Esophagus squamous epithelium (tissue), 4 donors: ENCODE data around the gene TMEM131.

ENCODE experiments used
- CTCF ChIP-seq, 6 experiments: fragments of 450-650 bp in 4 of 6; fragments of 200-600 bp in 2 of 6; sonication (generic) in 2 of 6; IDR thresholded peaks; one replicate each; pipeline ENCODE4 v1.5.1; 2016 to 2019; ENCODE audit warnings: antibody characterized with exemption in 6 of 6, mild to moderate bottlenecking in 4 of 6, moderate library complexity in 4 of 6
- POLR2A ChIP-seq, 4 donors: fragments of 450-650 bp; IDR thresholded peaks; one replicate each; pipeline ENCODE4 v1.6.1; 2017; ENCODE audit warnings: antibody characterized with exemption in 4 of 4, mild to moderate bottlenecking in 4 of 4, moderate library complexity in 3 of 4

DNA sequence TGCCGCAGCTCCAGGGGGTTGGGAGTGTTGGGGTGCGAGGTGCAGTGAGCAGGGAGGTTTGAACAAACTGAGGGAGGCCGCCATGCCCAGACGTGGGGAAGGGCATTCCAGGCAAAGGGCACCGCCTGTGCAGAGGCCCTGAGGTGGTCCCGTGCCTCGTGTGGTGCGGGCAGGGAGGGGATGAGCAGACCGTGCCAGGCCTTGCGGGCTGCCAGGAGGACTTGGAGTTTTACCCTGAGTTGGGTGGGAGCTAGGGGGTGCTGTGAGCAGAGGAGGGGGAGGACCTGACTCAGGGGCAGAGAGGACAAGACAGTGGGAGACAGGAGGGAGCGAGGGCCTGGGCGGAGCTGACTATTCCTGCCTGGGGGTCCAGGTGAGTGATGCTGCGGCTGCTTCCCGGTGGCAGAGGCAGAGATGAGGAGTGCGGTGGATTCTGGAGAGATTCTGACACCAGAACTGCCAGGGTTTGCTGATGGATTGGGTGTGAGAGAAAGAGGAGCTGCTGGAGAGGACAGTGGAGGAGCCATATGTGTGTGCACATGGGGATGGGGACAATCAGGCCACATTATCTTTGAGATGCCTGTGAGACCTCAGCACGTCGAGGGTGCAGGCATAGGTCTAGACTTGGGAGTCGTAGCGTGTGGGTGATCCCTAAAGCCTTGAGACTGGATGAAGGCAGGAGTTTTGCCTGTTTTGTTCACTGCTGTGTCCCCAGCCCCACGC lies 259.0 kb downstream of the TMEM131 start:
- no peak for TF ChIP-seq CTCF (IDR thresholded peaks at IDR 0.05)
- TF ChIP-seq POLR2A (IDR thresholded peaks at IDR 0.05) = no peak
